Subcutaneous adipose tissue (tissue), 4 donors: ENCODE results near the gene ASGR1. TPM values are rescaled to one million over a fixed set of nuclear protein-coding genes. Genes with fewer than 3 reads are reported as not detected.

Experiments
- total RNA-seq, 4 donors: library from RNA; depleted of rRNA; stranded (reverse); fragments of >200 nt; gene quantifications; one replicate each; pipeline ENCODE4 v1.1.0, GENCODE V29; 2016
- TF ChIP-seq, protein P1 (sequence below): fragments of 450-650 bp; IDR thresholded peaks from one replicate; pipeline ENCODE4 v1.5.1; 2016; ENCODE audit warnings: low read depth, mild to moderate bottlenecking, control low read depth, antibody characterized with exemption, moderate library complexity

The ASGR1 gene
- total RNA-seq, 4 donors from 2014 or later: 2.4 to 5.9 (median 3.8) TPM

DNA sequence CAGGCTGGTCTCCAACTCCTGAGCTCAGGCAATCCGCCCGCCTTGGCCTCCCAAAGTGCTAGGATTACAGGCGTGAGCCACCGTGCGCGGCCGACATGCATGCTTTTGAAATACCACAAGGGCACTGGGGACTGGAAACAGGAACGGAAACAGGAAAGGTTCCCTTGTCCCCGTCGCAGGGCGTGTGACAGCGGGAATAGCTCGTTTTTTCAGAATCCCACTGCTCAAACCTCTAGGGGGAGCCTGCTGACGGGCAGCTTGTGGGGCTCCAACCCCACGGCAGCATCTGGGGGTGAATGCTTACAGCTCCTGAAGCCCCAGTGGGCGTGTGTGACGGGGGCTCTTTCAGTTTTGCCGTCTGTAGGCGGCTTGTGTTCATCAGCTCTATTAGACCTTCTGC, 45.7 kb downstream of the ASGR1 start:
- TF ChIP-seq, protein P1, sequence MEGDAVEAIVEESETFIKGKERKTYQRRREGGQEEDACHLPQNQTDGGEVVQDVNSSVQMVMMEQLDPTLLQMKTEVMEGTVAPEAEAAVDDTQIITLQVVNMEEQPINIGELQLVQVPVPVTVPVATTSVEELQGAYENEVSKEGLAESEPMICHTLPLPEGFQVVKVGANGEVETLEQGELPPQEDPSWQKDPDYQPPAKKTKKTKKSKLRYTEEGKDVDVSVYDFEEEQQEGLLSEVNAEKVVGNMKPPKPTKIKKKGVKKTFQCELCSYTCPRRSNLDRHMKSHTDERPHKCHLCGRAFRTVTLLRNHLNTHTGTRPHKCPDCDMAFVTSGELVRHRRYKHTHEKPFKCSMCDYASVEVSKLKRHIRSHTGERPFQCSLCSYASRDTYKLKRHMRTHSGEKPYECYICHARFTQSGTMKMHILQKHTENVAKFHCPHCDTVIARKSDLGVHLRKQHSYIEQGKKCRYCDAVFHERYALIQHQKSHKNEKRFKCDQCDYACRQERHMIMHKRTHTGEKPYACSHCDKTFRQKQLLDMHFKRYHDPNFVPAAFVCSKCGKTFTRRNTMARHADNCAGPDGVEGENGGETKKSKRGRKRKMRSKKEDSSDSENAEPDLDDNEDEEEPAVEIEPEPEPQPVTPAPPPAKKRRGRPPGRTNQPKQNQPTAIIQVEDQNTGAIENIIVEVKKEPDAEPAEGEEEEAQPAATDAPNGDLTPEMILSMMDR: no peak

DNA sequence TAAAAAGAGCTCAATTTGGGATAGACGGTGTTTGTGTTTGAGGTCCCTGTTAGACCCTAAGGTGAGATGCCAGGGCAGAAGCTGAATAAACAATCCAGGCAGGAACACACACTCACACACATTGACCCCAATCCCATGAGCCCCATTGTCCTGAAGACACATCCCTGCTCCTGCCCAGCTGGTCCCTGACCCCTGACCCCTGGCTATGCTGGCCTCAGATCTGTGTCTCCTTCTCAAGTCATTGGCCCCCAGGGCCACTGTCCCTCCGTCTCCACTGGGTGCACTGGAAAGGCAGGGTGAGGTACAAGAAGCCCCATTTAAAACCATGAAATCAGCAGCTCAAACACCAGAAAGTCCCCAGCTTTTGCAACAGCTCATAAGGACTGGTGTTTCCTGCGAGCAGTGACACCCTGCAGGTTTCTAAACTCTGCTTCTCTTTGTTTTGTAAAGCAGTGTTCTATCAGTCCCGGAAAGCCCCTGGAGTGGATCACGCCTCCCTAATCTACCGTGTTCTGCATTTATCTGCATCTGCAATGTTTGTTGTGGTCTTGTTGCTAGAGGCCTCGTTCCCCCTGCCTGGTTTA, 46.6 kb downstream of the ASGR1 start:
- TF ChIP-seq, protein P1: no peak

DNA sequence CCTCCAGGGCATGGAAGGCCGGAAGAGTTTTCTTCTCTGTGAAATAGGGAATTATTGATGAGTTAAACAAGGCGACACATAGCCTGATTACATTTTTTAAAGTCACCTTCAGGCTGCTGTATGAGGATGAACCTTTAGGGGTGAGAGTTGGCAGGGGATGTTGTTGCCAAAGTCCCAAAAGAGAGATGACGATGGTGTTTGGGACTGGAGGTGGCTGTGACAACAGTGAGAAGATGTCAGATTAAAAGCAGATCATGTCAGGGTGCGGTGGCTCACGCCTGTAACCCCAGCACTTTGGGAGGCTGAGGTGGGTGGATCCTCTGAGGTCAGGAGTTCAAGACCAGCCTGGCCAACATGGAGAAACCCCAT, 47.8 kb downstream of the ASGR1 start:
- TF ChIP-seq, protein P1: no peak

DNA sequence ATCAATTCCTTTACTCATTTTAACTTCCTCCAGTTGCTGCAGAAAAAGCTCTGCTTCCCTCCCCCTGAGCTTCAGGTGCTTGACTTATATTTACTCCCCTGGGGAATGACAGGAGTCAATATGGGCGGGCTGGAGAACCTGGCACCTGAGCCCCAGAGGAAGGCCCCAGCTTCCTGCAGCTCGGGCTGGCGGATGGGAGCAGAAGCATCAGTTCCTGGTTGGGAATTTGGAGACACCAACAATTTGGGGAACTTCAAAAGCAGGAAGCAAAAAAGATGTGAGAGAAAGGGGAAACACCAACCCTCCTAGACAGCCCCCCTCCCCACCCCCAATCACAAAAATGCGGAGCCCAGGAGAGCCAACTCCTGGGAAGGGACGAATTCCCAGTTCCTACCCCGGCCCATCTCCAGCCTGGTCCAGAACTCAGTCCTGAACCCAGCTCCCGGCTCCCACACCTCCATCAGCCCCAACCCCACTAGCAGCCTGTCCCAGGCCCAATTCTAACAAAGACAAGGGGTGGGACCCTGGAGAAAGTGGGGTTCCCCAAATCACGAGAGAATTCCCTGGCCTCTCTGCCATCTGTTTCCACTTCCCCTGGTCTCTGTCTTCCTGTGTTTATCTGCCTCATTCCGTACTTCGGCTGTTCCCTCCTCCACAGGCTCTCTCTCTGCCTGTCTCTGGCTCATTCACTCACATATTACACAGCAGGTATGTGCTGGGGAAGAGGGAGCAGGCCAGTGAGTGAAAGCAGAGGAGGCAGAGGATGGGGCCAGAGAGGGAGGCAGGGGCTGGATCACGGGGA, 48.3 kb downstream of the ASGR1 start:
- TF ChIP-seq, protein P1: no peak

DNA sequence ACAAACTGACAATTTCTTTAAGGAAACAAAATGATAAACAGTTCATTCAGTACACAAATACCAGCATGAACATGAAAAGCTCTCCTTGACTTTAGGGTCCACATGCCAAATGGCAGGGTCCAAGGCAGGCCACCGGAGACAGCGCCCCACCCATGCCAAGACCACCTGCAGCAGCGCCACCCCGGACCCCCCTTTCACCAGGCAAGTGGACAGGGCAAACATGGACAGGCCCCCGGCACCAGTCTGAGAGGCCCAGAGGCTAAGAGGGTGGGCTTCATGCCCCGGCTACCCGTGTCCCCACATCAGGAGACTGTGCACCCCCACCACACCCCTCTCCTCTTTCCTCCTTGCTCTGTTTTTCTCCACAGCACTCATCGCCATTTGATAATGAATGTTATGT, 49.9 kb downstream of the ASGR1 start:
- TF ChIP-seq, protein P1: no peak

DNA sequence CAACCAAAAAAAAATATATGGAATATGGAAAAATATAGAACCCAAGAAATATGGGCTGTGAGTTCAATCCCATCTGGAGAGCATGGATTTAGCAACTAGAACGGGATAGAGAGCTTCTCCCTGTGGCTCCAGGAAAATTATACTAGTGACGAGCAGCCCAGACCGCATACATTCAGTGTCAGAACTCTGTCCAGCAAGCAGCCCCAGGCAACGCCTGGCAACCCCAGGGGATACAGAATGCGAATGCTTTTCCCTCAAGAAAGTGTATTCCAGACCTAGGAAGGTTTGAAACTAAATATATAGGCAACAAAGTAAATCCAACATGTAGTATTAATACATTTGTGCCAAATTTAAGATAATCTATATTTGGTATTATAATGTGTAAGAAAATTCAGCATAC, 51.0 kb downstream of the ASGR1 start:
- TF ChIP-seq, protein P1: no peak

DNA sequence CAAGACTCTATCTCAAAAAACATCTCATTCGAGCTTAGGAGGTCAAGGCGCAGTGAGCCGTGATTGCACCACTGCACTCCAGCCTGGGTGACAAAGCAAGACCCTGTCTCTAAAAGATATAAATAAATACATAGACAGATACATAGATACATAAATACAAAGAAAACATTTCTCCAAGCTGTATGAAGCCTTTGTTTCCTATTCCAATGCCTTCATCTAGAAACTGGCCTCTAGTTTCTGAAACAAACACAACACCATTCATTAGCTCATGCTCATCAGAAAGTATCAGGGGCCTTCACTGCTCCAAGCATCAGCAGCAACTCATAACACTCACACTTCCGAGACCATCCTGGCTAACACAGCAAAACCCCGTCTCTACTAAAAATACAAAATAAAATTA, 54.2 kb downstream of the ASGR1 start:
- TF ChIP-seq, protein P1: no peak
